Bone marrow (tissue), 2 donors: ENCODE measurements around the gene EFCAB11.

ENCODE experiments used
- DNase-seq, 2 donors: peaks; one replicate each; lab custom pipeline; 2025; lab: John Stamatoyannopoulos, UW

The EFCAB11 gene

DNA sequence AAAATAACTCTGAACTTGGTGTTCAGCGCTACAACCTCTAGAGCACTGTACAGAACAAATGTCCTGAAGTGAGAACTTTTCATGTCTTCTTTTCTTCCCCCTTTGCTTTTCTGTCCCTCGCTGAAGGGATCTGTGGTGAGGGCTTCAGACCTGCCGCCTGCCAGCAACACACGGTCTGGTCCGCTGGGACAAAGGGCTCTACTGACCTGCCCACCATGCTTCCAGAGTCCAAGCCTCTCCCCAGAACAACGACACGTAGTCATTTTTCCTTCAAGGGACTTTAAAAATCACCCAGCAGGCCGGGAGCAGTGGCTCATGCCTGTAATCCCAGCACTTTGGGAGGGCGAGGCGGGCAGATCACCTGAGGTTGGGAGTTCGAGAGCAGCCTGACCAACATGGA, 140.4 kb downstream of the EFCAB11 start:
- no peak for DNase-seq

DNA sequence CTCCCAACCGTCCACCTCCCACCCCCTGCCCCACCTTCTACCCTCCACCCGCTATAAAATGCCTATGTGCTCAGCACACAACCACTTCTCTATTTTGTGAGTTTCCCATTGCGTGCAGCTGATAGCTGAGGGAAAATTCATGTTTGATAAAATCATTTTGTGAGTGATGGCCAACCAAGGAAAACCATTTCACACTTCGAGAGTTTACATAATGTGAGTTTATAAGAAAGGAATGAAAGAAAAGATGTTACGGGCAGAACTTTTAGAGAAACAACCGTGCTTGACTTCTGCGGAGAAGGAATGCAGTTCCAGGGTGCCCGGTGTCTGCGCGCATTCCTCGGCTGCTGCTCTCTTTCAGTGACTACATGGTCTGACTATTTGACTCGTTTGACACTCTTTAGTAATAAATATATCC, 140.9 kb downstream of the EFCAB11 start:
- DNase-seq = no peak

DNA sequence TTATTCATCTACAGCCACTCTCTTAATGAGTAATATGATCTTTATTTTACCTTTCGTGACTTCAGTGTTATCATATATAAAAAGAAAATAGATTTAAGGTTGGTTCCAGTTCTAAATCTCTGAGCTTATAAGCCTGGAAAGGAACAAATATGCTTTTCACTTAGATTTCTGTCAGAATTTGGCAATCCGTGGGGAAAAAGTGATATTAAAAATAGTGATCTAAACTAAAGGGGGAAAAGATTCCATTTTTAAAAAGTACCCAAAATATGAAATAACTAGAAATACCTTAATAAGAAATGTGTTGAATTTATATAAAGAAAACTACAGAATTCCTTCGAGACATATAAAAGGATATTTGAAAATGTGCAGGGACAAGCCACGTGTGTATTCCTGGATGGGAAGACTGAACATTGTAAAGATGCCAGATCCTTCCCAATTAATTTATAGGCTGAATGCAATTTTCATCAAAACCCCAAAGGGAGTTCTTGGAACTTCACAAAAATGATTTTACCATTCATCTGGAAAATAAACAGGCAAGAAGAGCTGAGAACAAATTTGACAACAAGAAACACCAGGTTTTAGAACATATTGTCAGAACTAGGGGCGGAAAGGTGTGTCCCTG, 142.5 kb downstream of the EFCAB11 start:
- DNase-seq = no peak

DNA sequence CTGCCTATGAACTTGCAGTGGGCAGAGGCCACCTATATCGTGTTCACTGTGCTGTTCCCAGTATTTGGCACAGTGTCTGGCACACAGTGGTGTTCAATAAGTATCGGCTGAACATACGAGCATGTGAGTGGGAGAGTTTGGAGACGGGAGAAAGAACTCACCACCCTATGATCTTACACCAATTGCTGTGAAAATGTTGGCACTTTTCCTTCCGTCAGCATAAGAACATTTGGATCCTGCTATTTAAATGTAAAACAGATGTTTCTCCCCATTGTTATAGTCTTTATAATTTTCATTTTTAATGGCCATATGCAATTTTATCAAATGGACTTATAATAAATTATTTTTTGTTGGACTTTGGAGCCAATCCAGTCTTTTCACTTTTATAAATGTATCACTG, 144.4 kb downstream of the EFCAB11 start:
- no peak for DNase-seq

DNA sequence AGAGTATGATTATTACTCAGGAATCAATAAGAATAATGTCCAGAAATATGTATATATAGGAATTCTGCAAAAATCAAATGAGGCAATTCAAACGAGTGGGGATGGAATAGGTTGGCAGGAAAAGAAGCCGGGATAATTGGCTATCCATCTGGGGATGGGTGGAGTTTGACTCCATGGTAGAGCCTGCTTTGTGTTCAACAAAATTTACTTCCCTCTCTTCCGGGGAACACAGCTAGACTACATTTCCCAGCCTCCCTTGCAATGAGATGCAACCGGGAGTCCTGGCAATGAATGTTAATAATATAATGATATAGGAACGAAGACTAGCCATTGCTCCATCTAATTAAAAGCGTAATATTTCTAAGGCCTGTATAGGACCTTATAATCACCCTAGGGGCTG, 146.6 kb downstream of the EFCAB11 start:
- DNase-seq = no peak

DNA sequence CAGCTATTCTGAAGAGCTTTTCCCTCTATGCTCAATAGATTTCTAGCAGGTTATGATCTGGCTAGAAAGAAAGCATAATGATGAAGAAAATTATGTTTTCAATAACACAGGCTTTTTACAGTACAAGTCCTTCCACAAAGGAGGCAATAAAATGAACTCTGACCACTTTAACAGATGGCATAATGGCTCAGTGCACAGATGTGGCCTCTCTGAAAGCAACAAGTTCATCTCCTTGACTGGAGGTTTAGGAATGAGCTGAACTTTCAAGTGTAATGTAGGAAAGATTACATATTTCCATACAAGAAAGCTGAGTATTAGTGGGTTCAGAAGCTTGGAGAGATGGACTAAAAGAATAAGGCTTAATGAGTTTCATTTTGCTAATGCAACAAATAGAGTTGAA, 147.4 kb downstream of the EFCAB11 start:
- no peak for DNase-seq

DNA sequence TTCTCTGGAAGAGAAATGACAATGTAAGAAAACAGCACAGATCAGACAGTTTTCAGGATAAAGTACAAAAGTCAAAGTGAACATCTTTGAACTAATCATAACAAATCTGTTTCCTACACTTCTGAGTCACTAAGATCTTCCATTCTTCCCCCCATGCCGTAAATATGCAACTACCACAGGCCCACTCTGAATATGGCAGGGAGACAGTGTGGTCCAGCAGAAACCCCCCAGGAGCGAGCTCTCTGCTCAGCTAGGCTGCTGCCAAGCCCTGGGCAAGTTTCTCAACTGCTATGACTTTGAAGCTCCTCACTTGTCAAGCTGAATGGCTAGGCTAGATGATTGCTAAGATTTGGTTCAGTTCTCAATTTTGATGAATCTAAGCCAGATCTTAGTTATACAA, 148.1 kb downstream of the EFCAB11 start:
- DNase-seq = no peak

DNA sequence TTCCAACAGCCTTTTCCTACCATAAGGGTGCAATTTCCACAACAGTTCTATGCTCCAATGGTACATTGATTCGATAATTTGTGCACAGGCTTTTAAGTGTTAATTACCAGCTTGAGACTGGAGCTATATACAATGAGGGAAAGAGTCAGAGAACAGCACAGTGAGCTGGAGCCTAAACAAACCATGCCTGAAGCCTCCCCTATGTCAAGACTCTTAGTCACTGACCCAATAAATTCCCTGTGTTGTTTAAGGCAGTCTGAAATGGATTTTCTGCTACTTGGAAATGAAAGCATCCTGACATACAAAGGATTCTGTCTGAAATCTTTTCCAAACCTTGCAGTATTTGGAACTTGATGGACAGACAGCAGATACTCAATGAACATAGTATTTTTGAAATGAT, 149.0 kb downstream of the EFCAB11 start:
- DNase-seq = no peak

DNA sequence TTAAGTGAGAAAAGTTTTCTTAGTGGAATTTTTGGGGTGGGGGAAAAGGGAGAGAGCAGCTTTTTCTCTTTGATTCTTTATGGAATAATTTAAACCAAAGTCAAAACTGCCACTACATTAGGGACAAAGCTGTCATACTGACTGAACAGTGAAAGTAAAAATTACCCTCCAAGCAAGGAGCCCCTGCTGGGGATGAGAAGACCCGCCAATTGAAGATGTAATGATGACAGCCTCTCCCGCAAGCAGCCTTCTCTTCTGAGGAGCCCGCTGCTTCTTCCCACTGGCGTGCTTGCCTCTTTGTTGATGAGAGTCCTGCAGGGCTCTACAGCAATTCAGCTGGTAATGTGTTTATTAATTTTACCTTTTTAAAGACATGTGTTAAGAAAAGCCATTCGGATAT, 151.0 kb downstream of the EFCAB11 start:
- no peak for DNase-seq

DNA sequence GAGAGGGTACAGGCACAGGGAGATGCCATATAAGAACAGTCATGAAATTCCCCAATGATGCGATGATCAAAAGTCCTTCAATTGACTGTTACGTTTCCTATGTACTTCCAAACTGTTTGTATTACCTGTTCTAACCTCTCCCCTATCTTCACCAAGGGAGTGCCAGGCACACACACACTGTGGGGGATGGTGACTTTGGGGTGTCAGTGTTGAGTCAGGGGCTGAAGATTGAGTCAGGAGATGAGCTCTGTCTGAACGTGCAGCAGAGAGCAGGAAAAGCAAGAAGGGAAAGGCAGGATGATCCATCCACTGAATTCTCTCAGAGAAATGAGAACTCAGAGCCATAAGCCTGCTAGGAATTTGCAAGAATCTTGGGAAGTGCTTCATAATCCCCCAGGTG, 153.4 kb downstream of the EFCAB11 start:
- no peak for DNase-seq

DNA sequence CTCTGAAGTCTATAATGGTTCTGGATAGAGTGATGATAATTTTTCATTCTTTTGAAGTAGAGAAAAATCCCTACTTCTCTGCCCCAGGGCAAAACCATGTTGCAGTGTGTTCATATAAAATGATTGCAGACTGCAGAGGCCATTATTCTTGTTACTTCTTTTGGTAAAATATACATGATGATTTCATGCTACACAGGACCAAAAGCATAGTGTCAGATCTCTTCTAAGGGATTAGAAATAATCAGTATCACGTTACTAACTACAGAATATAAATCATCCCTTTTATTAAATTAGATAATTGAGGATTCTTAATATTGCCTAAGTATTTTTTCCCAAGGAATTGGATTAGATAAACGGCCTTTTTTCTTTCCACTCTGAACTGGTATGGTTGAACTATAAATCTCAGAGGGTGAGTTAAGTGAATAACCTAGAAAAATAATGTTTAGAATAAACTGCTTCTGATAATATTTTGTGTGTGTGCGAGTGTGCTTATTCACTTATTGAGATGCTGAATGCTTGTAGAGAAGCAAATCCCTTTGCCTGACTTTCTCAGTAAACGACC, 156.2 kb downstream of the EFCAB11 start:
- no peak for DNase-seq

DNA sequence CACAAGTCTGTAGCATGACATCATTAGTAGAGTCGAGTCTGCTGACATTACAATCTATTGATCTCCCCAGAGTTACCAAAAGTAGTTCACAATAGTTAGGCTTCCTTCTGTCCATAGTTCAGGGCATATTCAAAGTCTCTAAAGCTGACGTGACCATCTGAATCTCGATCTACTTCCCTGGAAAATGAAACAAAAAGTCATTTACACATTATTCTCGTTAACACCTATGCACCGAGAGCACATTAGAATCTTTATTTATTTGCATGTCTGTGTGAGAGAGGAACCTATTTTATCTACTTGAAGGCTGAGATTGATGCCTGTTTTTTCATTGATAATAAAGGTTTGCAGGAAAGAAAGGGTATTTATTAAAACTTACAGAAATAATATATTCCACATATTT, 157.4 kb downstream of the EFCAB11 start:
- DNase-seq = no peak

DNA sequence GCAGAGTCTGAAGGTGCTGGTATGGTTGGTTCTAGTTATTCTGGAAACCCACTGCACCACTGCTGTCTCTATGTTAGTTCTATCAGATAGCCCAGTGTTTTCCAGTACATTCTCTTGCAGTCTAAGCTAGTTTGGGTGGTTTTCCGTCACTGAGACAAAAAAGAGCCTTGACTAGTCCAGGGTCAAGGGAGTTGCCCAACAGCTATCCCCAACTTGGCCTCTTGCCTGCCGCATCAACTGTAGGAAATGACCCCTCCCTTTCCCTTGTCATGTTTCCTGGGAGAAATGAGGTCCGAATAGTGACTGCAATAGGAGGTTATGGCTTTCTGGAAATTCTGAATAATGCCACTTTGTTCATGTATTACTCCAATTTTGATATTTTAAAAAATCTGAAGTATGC, 160.4 kb downstream of the EFCAB11 start:
- DNase-seq = no peak

DNA sequence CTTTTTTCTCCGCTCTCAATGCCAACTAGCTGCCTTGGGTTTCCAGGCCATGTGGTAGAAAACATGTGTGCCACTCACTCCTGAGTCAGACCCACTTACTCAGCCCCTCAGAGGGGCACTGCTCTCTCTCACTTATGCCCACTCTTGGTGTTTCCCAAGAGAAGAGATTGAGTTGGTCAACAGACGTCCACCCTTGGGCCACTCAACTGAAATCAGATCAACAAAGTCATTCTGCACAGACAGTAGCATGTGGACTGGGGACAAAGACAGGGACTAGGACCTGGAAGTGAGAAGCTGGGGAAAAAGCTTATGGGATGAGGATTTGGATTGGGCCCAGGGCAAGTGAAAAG, 161.2 kb downstream of the EFCAB11 start:
- no peak for DNase-seq

DNA sequence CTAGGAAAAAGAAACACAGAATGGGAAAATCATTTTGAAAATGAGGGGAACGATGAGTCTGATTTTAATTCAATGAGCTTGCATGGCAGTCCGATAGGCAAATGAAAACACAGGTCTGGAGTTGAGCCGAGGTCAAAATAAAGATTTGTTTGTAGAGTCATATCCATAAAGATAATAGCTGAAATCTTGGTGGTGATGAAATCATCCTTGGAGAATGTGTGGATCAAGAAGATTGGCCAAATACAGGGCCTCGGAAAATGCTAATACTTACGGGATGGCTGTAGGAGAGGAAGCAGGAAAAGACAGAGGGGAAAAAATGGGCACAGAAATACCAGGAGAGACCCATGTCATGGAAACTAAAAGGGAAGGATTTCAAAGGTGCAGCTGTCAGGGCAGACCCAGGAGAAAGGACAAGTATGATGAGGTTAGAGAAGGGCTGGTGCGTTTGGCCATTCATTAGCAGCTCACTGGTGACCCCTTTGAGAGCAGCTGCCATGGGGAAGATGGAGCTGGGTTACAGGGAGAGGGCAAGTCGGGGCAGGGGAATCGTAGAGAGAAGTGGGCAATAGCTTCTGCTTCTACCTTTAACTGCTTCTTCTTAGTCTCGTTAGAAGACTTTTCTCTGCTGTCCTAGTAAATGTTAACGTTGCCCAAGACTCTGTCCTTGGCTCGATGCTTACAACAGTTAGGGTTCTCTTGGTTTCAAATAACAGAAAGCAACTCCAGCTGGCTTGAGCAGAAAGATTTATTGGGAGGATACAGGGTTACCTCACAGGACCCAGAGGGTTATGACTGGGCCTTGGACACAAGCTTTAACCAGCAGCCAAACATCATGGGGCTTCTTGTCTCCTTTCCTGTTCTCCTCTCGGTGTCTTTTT, 161.8 kb downstream of the EFCAB11 start:
- DNase-seq = no peak

DNA sequence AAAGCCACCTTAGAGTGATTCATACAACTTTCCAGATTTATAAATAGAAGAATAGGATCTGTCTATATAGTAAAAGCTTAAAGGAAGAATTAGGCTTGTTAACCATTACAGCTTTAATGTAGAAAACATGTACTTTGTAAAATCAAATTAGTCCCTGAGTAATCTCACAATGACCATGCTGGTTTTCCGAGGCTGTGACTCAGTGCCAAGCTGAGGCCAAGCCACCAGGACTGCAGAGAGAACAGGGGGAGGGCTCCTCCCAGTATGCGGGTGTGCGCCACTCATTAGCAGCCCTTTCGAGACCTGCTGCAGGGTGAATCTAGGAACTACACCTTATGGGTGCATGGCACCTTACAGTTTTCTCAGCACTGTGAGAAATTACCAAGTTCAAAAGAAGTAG, 167.0 kb downstream of the EFCAB11 start:
- no peak for DNase-seq

DNA sequence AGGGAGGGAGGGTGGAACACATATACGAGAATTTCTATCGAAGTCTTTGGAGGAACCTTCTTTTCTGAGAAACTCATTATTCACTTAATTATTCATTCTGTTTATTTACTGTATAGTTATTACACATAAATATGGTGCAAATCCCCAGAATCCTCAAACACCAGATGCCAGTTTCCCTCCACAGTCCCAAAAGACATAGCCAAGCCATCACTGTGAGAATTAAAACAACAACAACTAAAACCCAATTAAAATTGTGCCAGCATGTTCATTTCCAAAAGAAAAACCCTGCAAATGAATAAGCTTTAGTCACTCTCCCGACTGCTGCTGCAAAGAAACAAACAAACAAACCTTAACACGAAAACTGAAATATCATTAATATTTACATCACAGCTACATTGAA, 173.5 kb downstream of the EFCAB11 start:
- DNase-seq = no peak

DNA sequence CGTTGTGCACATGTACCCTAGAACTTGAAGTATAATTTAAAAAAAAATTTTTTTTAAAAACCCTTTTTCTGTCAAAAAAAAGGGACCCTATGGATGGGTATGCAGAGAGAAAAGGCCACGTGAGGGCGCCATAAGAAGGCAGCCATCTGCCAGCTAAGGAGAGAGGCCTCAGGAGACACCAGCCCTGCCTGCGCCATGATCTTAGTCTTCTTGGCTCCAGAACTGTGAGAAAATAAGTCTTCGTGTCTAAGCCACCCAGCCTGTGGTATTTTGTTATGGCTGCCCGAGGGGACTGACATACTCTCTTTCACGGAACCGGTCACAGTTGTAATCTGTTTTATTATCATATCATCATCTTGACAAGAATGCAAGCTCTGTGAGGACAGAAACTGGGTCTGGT, 174.8 kb downstream of the EFCAB11 start:
- DNase-seq = no peak

DNA sequence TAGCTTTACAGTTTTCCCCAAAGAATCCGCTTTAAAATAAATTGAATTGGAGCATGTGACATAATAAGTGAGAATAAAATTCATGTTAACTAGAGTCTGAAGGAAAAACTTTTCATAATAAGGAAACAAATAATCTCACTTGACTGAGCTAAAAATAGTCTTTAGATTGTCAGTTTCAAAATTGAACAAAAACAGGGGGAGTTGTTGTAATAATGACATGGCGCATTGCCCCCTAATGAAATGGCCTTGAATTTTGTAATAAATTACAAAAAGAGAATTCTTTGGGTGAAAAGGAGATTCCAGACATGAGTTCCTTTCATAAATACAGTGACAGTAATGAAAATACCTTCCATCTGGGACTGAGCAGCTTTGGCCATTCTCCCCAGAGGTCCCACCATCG, 178.6 kb downstream of the EFCAB11 start:
- no peak for DNase-seq

DNA sequence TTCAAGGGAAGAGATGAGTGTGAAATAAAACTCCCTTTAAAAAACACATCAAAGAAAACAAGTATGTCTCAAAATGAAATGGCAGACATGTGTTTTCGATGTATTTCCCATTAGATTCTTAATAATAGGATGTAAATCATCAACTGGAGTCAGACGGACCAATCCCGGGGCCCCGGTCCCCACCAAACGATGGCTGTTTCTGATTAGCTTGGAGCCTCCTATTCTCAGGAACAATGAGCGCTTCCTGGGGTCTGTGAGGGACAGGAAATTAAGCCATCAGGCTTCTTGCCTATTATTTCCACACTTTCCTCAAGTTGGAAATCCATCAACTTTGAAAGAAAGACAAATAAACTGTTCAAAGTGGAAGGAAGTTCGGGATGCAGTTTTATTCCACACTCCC, 179.4 kb downstream of the EFCAB11 start:
- no peak for DNase-seq

DNA sequence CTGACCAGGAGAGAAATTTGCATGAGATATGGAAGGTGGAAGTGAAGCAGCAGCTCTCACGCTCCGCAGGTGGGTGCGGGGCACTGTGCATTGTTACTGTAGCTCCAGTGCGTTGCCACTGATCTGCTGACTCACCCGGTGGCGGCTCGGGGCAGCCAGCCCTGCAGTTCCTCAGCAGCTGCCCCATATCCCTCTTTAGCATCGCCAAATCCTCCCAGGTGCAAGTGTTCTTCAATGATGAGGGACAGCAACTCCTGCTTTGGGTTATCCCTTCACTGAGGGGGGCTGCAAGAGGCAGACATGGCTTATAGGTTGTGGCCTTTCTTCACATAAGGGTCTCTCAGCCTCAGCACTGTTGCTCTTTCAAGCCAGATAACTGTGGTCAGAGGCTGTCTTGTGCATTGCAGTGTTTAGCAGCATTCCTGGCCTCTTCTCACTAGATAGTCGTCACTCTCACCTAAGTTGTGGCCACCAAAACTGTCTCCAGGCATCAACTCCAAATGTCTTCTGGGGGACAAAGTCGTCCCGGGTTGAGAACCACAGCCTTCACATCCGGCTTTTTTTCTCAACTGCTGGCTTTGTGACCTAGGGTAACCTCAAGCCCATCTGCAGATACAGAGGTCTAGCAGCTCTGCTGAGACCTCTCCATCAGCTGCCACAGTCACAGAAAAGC, 180.8 kb downstream of the EFCAB11 start:
- peak; percentile 37 to 72 for DNase-seq

DNA sequence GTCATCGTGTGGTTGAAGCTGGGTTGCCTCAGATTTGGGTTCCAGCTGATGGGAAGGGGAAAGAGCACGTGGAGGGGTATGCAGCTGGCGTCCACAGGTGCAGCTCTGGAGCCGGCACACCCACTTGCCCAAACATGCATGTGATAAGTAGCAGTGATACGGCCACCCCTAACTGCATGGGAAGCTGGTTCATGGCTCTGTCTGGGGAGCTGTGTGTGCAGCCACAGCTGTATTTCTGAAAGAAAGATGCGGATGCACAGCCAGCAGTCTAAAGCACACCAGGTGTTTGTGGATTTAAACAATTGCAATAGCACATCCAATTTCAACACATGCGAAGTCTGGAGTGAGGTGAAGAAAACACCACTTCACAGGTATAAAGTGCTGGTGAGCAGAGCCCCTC, 181.4 kb downstream of the EFCAB11 start:
- no peak for DNase-seq

DNA sequence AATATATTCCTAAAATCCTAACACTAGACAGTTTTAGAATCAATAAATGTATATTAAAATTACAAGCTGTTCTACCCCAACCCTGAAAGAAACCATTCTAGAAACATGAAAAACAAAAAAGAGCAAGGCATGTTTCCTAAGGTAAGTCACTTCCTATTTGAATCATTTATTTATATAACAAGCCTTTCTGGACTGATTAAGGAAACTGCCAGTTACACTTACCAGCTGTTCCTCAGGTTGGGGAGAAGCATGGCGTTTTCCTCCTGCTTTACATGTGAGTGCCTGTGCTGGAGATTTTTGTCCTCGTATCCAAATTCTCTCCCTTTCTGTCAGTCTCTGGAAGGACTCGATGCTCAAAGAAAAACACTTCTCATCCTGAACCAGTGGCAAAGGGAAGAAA, 183.3 kb downstream of the EFCAB11 start:
- no peak for DNase-seq
